Effector memory CD4-positive, alpha-beta T cell (primary cell): ENCODE data around the gene FBXO7.

Experiments used
- DNase-seq, 3 donors: peaks; one replicate each; pipeline ENCODE4 v3.0.0-alpha.2; 2020
- H3K27ac ChIP-seq: 2 replicates; pipeline ENCODE4 v1.7.0; 2013; ENCODE audit warnings: mild to moderate bottlenecking, low read length, moderate library complexity; ENCODE audit not compliant: insufficient read depth, poor library complexity, severe bottlenecking
- H3K27me3 ChIP-seq: replicated peaks from 2 replicates; pipeline ENCODE4 v1.7.0; 2013; ENCODE audit warnings: mild to moderate bottlenecking, low read length; ENCODE audit not compliant: insufficient read depth, control insufficient read depth, poor library complexity, severe bottlenecking
- H3K36me3 ChIP-seq: 2 replicates; pipeline ENCODE4 v1.7.0; 2013; ENCODE audit warnings: mild to moderate bottlenecking, low read length, moderate library complexity; ENCODE audit not compliant: control insufficient read depth, insufficient read depth
- H3K4me1 ChIP-seq: 2 replicates; pipeline ENCODE4 v1.7.0; 2013; ENCODE audit warnings: low read length, mild to moderate bottlenecking; ENCODE audit not compliant: control insufficient read depth, insufficient read depth, poor library complexity, severe bottlenecking
- H3K4me3 ChIP-seq: 2 replicates; pipeline ENCODE4 v1.7.0; 2013; ENCODE audit warnings: low read length, low read depth, mild to moderate bottlenecking; ENCODE audit not compliant: insufficient read depth, poor library complexity, severe bottlenecking
- H3K9me3 ChIP-seq: 2 replicates; pipeline ENCODE4 v1.7.0; 2013; ENCODE audit warnings: mild to moderate bottlenecking, low read length, moderate library complexity; ENCODE audit not compliant: control insufficient read depth

FBXO7 gene

GRCh38 chr22:32546496-32546895 is 71.9 kb downstream of the FBXO7 start:
- no peaks in the 10 kb centered on the region for H3K27me3 ChIP-seq
- H3K4me1 ChIP-seq, result no peaks in the 10 kb centered on the region
- H3K27ac ChIP-seq, result no peak overlapping the region
- no peaks in the 10 kb centered on the region for H3K9me3 ChIP-seq
- no peaks in the 10 kb centered on the region for H3K36me3 ChIP-seq
- H3K4me3 ChIP-seq, result no peak overlapping the region
- DNase-seq, result no peak

GRCh38 chr22:32546935-32547334 is 72.3 kb downstream of the FBXO7 start:
- no peak overlapping the region for H3K4me3 ChIP-seq
- H3K27ac ChIP-seq, result no peak overlapping the region
- DNase-seq, result no peak
- no peaks in the 10 kb centered on the region for H3K9me3 ChIP-seq
- no peaks in the 10 kb centered on the region for H3K4me1 ChIP-seq
- no peaks in the 10 kb centered on the region for H3K27me3 ChIP-seq
- H3K36me3 ChIP-seq, result no peaks in the 10 kb centered on the region

GRCh38 chr22:32548039-32548438 is 73.4 kb downstream of the FBXO7 start:
- Histone ChIP-seq H3K27ac (no peak overlapping the region), H3K4me1 (no peaks in the 10 kb centered on the region), H3K36me3 (no peaks in the 10 kb centered on the region), H3K4me3 (no peak overlapping the region), H3K27me3 (no peaks in the 10 kb centered on the region), H3K9me3 (no peaks in the 10 kb centered on the region)
- no peak for DNase-seq
